Measurements from ENCODE around the gene GHSR. TPM values are rescaled to one million over a fixed set of nuclear protein-coding genes. Genes with fewer than 3 reads are reported as not detected.

GHSR gene
- polyA plus RNA-seq, 12 donors, result not detected

DNA sequence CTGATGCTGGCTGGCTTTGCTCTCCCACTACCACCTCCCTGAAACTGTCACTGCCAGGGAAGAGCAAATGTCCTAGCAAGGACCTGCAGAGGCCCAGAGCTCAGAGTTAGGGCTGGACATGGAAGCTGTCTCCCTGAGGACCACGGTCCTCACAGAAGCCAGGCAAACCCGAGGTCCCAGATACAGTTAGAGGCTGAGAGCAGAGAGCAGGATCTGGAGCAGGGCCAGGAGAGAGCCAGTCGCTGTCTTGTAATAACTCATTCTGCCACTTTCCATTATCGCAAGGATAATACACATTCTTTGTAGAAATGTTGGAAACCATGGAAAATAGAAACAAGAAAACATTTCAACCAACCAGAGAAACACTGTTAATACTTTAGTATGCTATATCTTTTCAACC is 10.1 kb downstream of the GHSR start:
- DNase-seq, result no peak

DNA sequence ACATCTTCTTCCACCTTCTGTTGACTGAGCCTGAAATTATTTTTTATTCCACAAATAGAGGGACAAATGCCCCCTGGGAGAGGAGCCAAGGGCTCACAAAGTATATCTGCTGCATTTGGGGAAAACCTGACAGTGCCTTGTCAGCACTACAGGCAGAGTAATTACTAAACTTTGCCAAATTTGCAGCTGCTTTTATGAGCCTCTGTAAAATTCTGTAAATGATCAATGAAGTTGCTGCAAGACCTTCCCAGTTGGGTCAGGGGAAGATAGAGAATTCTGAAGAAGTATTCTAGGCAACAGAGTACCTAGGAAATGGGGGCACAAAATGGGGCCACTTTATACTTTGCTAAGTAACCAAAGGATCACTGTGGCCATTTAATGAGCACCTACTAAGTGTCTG is 10.5 kb downstream of the GHSR start:
- DNase-seq, result no peak

DNA sequence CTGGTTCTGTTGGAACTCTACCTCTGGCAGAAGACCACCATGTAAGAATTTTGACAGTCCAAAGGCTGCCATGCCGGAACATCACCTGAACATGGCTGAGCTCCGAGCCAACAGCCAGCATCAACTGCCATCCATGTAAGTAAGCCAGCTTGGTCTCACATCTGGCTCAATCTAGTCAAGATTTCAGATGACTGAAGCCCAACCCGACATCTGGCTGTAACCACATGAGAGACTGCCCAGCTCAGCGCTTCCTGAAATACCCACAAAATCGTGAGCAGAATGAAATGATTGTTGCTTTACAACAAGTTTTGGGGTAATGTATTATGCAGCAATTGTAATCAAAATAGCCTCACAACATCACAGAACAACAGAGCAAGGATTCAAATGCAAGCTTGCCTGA is 32.9 kb downstream of the GHSR start:
- DNase-seq, result no peak

DNA sequence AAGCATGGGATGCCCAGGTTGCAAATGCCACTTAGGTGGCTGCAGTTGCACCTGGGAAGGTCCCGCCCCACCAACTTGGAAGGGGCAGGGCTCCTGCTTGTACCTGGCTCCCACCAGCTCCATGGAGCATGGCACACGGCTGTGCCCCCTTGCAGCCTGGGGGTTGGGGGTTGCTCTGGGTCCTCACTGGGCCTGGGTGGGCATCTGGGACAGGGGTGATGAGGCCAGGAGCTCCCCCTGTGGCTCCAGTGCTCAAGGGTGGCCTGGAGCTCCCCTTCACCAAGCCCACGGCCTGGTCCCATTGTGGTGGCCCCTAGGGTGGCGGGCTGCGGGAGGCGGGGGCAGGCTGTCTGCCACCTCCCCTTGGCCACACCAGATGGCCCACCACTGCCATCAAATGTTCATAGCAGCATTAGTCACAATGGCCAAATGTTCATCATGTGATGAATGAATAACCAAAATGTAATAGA is 36.7 kb downstream of the GHSR start:
- DNase-seq, result no peak

DNA sequence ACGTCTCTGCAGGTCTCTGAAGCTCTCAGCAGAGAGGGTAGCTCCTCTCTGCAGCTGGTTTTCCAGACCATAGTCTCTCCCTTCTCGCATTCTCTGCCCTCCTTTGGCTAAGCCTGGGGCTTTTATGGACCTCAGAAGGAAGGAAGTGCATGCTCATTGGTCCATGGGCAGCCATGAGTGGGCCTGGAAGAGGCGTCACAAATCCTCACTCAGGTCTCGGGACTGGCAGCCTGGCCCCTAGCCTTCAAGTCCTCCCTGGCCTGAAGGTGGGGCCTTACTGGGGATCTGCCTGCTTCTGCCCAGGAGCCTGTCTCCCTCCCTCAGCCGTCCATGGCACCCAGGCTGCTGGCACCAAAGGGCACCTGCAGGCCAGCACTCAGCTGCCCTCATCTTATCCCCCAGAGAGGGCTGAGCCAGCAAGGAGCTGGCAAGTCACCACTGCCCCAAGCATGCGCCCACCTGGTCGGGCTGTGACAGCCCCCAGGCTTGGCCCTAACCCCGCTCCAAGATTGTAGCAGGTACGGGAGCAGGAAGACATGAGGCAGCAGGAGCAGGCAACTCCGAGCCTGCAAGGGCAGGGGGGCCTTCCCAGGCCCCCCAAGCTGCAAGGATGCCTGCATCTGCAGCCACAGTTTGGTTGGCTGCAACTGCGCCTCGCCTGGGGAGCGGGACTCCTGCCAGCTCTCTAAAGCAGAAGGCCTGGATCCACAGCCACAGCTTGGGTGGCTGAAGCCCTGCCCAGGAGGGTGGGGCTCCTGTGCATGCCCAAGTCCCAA is 37.4 kb downstream of the GHSR start:
- no peak for DNase-seq

DNA sequence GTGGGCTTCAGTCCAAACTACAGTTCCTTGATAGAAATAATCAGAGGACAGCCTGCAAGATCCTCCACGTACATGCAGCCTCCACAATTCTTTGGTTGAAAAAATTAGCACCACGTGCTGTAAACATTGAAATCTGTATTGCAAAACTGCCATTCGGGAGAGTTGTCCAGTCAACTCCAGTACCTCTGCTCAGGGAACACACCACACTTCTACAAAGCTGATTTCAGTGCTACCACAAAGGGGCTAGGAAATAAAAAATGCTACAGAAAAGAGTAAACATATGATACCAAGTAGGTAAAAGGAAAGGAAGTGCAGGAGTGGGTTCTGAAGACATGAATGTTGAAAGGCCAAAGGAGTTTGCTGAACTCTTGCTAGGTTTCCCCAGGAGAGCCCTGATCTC is 40.4 kb downstream of the GHSR start:
- DNase-seq, result no peak

DNA sequence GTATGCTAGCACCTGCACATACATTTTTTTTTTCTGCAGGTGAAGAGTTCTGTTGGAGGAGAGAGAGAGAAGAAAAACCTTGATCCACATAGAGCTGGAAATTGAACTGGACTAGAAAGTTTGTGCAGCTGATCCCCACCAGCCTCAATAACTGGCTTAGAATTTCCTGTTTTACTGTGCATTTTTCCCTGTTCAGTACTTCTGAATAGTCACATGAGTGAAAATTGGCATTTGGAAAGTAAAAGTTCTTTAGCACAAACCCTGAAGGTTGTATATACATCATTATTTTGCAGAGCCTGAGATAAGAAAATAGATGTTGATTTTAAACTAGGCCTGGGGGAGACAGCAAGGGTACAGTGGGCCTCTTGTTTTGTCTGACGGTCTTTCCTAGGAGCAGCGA is 42.3 kb downstream of the GHSR start:
- DNase-seq, result no peak

DNA sequence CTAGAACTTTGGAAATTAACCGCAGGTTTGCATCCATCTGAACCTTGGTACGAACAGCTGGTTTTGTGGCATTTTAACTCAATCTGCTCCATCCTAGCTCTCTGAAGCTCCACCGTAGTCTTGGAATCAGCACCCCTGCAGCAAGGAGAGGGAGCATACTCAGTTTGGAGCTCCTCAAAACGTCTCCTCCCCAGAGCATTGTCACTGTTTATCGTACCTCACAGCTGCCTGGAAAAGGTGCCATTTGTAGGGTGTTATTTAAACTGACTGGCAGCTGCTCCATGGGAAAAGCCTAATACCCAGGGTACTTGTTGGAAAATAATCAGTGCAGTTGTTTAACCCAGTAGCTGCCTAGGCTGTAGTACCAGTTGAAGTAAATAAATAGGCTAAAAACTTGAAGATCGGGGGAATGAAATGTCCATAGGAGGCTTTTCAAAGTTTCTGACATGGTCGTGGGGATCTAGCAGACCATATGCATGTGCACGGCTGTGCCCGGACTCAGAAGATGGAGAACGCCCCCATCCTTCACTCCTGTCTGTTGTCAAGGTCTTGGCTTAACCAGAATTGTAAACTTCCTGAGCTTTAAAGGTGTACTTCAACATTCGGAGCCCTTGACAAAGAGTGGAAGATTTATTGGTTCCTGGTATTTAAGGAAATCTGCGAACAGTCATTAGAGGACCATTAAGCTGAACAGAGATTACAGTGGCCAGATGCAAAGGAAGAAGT is 43.9 kb downstream of the GHSR start:
- no peak for DNase-seq

DNA sequence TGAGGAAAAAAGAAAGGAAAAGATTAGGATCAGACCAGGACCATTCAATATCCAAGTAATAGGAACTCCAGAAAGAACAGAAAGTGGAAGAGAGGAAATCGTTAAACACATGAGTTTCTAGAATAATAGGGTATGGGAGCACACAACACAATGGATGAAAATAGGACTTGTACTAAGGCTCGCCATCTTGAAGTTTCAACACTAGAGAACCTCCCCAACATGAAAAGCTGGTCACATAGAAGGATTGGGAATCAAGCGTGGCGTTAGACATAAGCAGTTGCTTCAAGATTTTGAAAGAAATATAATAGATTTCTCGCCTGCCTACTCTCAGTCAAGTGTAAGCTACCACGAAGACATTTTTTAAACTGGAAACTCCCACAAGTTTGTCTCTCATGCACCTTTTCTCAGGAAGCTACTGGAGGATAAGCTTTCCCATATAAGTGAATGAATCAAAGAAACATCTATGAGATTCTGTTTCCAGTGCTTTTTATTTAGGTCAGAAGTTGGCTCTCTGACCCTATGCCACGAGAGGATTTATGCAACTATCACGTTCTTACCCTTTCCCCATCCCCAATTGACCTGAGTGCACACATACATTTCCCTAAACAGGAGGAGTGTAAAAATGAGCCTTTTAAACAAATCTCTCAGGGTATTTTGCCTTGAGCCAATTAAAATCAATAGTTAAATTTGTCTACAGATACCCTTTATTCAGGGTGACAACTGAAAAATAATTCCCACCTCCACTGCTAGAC is 45.2 kb downstream of the GHSR start:
- DNase-seq, result no peak

DNA sequence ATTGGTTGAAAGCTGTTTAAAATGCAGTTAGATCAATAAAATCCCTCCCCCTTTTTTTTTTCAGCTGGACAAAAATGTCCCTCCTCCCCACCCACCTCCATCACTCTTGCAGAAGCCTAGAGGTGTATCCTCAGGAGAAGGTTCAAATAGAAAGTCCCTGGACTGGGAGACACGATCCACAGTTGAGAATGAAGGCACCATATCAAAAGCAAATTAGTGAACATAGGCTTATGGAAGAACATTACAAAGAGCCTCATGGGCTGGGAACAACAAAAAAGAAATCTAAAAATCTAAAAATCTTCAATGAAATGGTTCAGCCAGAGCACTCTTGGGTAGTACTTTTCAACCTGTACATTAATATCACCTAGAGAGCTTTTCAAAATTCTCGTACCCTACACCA is 46.2 kb downstream of the GHSR start:
- DNase-seq, result no peak

DNA sequence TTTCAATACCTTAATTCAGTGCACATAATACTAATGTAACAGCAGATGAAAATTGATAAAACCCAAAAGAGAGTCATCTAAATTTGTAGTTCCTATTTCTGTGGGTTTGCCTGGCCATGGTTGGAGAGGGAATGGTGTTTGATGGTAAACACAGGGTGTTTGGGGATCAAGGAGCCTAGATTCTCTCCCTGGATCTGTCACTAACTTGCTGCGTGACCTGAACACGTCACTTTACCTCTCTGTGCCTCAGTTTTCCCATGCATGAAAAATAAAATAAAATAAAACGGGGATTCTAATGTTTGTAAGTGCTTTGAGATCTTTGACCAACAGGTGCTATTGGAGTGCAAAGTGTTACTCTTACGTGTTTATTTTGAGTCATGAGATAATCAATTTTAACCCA is 49.8 kb downstream of the GHSR start:
- no peak for DNase-seq

DNA sequence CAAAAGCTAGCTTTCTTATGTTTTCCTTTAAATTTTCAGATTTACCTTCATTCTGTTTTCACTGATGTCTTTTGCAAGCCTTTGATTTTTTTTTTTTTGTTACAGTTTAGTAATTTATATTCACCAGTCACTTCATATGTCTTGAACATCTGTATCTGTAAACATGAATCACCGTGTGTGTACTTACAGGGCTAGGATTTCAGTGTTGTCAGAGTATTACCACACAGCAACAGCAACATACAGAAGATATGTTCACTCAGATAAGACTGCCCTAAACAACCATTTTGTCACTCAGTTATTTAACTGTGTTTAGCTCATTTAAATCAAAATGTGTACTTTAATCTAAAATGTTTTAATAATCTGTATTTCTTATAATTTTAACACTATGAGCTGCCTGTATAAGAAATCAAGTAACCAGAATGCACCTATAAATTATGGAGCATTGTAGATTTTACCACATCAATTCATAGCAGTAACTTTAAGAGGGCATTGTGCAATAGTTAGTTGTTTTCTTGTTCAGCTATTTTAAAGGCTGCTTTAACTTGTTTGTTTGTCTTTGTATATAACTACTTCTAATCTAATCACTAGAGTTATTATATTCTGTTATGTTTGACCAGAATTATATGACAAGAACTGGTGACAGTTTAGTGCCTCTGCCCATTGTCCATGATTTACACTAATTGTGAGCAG is 50.4 kb downstream of the GHSR start:
- DNase-seq, result no peak

DNA sequence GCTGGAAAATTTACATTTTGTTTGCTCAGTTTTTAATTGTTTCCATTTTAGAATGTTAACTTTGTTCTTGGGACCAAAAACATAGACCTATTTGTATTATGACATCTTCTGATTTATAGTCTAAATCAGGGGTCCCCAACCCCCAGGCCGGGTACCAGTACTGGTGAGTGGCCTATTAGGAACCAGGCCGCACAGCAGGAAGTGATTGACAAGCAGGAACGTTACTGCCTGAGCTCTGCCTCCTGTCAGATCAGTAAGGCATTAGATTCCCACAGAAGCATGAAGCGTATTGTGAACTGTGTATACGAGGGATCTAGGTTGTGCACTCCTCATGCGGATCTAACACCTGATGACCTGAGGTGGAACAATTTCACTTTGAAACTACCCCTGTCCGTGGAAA is 51.9 kb downstream of the GHSR start:
- DNase-seq, result no peak

DNA sequence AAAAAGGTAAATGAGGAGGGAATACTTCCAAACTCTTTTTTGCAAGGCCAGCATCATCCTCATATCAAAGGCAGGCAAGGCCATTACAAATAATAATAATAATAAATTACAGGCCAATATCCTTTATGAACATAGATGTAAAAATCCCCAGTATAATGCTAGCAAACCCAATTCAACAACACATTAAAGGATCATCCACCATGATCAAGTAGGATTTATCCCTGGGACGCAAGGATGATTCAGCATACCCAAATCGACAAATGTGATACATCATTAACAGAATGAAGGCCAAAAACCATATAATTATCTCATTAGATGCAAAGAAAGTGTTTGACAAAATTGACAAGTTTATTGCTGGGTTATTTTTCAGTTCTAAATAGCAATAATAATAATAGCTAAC is 53.6 kb downstream of the GHSR start:
- no peak for DNase-seq

Other genes starting within 250 kb of the GHSR start
- gene TNFSF10, start 75.0 kb upstream of the GHSR start, polyA plus RNA-seq (ENCODE audit: insufficient read length in 12 of 12), result 10 to 100 TPM in 8 of 12 donors, 1 to 10 TPM in 3, not detected in 1; 7.2 to 34.3 (median 10.8) TPM

All from muscle of arm (tissue), 12 donors.